K562 (cell line): ENCODE measurements around the gene CD55. TPM values are rescaled to one million over a fixed set of nuclear protein-coding genes. Genes with fewer than 3 reads are reported as not detected.
A peak's percentile ranks its signal among the peaks of the same experiment; 100 is the strongest.

Experiments
- ARID1B ChIP-seq: fragments of 450-650 bp; IDR thresholded peaks from 2 replicates; pipeline ENCODE4 v1.6.1; 2016; ENCODE audit warnings: antibody characterized with exemption, mild to moderate bottlenecking, inconsistent platforms
- CEBPB ChIP-seq: fragments of 450-650 bp; IDR thresholded peaks from 2 replicates; pipeline ENCODE4 v1.6.1; 2016; ENCODE audit warnings: missing genetic modification characterization, missing compliant biosample characterization
- DNMT1 ChIP-seq: fragments of 450-650 bp; IDR thresholded peaks from 2 replicates; pipeline ENCODE4 v1.6.1; 2016; ENCODE audit warnings: antibody characterized with exemption, mild to moderate bottlenecking
- MTA1 ChIP-seq: fragments of 450-650 bp; IDR thresholded peaks from 2 replicates; pipeline ENCODE4 v1.6.1; 2017; ENCODE audit warnings: borderline replicate concordance
- NBN ChIP-seq: fragments of 450-650 bp; IDR thresholded peaks from 2 replicates; pipeline ENCODE4 v1.6.1; 2016; ENCODE audit warnings: low read depth, mild to moderate bottlenecking
- POLR2H ChIP-seq: IDR thresholded peaks from 2 replicates; pipeline ENCODE4 v1.6.1; 2016; ENCODE audit warnings: missing genetic modification characterization, low read depth, mild to moderate bottlenecking, control low read depth, missing compliant biosample characterization, moderate library complexity
- ZNF764 ChIP-seq: fragments of 250-450 bp; sonication (Bioruptor Pico); IDR thresholded peaks from 2 replicates; pipeline ENCODE4 v1.4.0; 2020; ENCODE audit warnings: low read depth, mild to moderate bottlenecking, moderate library complexity
- polyA plus RNA-seq, 8 experiments: library from polyadenylated mRNA; depleted of rRNA in 4 of 8; stranded (reverse) in 5 of 8; unstranded in 3 of 8; fragments of >200 nt; fragmentation: Nextera tagmentation in 2 of 8; fragmentation: Illumina TruSeq in 1 of 8; extraction: Ambion mirVana in 2 of 8; extraction: Trizol in 1 of 8; gene quantifications; 2 replicates each; pipeline versions ENCODE4 v1.2.1 to v1.2.3, GENCODE V29; 2011 to 2014; ENCODE audit warnings: inconsistent platforms in 1 of 8, missing spikeins in 1 of 8
- total RNA-seq, 7 experiments: library from RNA; depleted of rRNA in 6 of 7; stranded (reverse); fragments of >200 nt in 6 of 7; fragmentation: Illumina TruSeq in 2 of 7; extraction: Trizol in 2 of 7; gene quantifications; 2 replicates each; pipeline versions ENCODE4 v1.2.1 to v1.2.3, GENCODE V29; 2011 to 2021; ENCODE audit warnings: low replicate concordance in 1 of 7
- TF ChIP-seq, protein P1 (sequence below): fragments of 450-650 bp; formaldehyde crosslinking; IDR thresholded peaks from 2 replicates; pipeline ENCODE4 v1.4.0; 2020; ENCODE audit warnings: mild to moderate bottlenecking
- TF ChIP-seq, protein P2 (sequence below), 3 experiments: IDR thresholded peaks in 2 of 3; conservative IDR thresholded peaks in 1 of 3; 2 replicates each; pipeline ENCODE4 v1.5.1; 2011 to 2012; ENCODE audit warnings: low read length in 3 of 3, mild to moderate bottlenecking in 3 of 3, control low read depth in 2 of 3, improper control_type of control experiment in 1 of 3, inconsistent platforms in 1 of 3, low read depth in 1 of 3, mixed read lengths in 1 of 3, moderate library complexity in 1 of 3; ENCODE audit not compliant: insufficient read depth in 2 of 3
- TF ChIP-seq, protein P3 (sequence below): fragments of 250-450 bp; sonication (Bioruptor Pico); IDR thresholded peaks from 2 replicates; pipeline ENCODE4 v1.4.0; 2020; ENCODE audit warnings: borderline replicate concordance
- TF ChIP-seq, protein P4 (sequence below): fragments of 450-650 bp; IDR thresholded peaks from 2 replicates; pipeline ENCODE4 v1.6.1; 2016; ENCODE audit warnings: missing biosample characterization, missing genetic modification characterization
- TF ChIP-seq, protein P5 (sequence below): fragments of 450-650 bp; IDR thresholded peaks from 2 replicates; pipeline ENCODE4 v1.6.1; 2016; ENCODE audit warnings: low read depth, mild to moderate bottlenecking, moderate library complexity

CD55 gene
- total and polyA plus RNA-seq, 9 of the 15 experiments (the other 6 are each of a cell fraction or from before 2014, with no cell fraction given), result 17.7 to 150 (median 97.0) TPM

DNA sequence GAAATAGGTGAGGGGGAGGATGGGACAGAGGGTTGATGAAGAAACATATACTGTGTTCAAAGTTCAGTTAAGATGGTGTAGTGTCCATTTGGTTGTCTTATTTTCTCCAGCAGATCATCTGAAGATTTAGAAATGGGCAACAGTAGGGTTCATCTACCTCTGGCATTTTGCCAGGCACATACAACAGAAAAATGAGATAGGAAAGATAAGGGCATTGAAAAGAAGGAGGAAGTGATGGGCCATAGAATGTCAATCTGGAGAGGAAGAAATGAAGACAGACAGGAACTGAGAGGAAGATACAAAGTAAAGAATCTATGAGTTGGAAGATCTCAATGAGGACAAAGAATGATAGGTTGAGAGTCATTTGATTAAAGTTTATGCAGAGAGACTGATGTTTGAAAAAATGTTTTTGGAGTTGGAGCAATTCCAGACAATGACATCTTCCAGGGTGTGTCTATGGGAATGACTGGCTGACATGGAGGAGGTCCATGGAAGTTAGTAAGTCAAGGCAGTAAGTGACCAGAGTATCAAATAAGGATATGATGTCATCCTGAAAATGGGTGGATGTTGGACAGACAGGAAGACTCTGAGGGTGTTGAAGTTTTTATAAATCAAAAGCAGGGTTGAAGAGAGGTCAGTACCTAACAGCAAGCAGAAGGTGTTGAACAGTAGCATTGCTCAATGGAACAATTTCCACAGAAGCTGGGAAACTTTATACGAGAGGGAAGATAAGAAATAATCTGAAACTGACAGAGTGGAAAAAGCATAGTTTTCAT is 18.7 kb upstream of the CD55 start (continued):
- TF ChIP-seq, protein P1, sequence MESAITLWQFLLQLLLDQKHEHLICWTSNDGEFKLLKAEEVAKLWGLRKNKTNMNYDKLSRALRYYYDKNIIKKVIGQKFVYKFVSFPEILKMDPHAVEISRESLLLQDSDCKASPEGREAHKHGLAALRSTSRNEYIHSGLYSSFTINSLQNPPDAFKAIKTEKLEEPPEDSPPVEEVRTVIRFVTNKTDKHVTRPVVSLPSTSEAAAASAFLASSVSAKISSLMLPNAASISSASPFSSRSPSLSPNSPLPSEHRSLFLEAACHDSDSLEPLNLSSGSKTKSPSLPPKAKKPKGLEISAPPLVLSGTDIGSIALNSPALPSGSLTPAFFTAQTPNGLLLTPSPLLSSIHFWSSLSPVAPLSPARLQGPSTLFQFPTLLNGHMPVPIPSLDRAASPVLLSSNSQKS (CRISPR knock-in tag), result no peak
- TF ChIP-seq, protein P2, sequence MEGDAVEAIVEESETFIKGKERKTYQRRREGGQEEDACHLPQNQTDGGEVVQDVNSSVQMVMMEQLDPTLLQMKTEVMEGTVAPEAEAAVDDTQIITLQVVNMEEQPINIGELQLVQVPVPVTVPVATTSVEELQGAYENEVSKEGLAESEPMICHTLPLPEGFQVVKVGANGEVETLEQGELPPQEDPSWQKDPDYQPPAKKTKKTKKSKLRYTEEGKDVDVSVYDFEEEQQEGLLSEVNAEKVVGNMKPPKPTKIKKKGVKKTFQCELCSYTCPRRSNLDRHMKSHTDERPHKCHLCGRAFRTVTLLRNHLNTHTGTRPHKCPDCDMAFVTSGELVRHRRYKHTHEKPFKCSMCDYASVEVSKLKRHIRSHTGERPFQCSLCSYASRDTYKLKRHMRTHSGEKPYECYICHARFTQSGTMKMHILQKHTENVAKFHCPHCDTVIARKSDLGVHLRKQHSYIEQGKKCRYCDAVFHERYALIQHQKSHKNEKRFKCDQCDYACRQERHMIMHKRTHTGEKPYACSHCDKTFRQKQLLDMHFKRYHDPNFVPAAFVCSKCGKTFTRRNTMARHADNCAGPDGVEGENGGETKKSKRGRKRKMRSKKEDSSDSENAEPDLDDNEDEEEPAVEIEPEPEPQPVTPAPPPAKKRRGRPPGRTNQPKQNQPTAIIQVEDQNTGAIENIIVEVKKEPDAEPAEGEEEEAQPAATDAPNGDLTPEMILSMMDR (IDR thresholded peaks at IDR 0.05 in 2 of 3, conservative IDR thresholded peaks at IDR 0.05 in 1 of 3; ENCODE audit: insufficient read depth in 2 of 3, low read depth in 1 of 3, low read length in 3 of 3), result no peak
- TF ChIP-seq, protein P3, sequence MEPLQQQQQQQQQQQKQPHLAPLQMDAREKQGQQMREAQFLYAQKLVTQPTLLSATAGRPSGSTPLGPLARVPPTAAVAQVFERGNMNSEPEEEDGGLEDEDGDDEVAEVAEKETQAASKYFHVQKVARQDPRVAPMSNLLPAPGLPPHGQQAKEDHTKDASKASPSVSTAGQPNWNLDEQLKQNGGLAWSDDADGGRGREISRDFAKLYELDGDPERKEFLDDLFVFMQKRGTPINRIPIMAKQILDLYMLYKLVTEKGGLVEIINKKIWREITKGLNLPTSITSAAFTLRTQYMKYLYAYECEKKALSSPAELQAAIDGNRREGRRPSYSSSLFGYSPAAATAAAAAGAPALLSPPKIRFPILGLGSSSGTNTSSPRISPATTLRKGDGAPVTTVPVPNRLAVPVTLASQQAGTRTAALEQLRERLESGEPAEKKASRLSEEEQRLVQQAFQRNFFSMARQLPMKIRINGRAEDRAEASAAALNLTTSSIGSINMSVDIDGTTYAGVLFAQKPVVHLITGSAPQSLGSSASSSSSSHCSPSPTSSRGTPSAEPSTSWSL (CRISPR knock-in tag), result no peak
- TF ChIP-seq MTA1 (peak; percentile 52; the same call in 1 of the 2 replicates), POLR2H (tag) (no peak), ARID1B (peak; percentile 45), CEBPB (peak; percentile 54), DNMT1 (no peak), NBN (no peak), ZNF764 (CRISPR knock-in tag) (no peak)
- TF ChIP-seq, protein P4, sequence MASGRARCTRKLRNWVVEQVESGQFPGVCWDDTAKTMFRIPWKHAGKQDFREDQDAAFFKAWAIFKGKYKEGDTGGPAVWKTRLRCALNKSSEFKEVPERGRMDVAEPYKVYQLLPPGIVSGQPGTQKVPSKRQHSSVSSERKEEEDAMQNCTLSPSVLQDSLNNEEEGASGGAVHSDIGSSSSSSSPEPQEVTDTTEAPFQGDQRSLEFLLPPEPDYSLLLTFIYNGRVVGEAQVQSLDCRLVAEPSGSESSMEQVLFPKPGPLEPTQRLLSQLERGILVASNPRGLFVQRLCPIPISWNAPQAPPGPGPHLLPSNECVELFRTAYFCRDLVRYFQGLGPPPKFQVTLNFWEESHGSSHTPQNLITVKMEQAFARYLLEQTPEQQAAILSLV (tag), result no peak
- TF ChIP-seq, protein P5, sequence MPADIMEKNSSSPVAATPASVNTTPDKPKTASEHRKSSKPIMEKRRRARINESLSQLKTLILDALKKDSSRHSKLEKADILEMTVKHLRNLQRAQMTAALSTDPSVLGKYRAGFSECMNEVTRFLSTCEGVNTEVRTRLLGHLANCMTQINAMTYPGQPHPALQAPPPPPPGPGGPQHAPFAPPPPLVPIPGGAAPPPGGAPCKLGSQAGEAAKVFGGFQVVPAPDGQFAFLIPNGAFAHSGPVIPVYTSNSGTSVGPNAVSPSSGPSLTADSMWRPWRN, result no peak
